ENCODE measurements around the gene DVL1. TPM values are rescaled to one million over a fixed set of nuclear protein-coding genes. Genes with fewer than 3 reads are reported as not detected.
A peak's percentile ranks its signal among the peaks of the same experiment; 100 is the strongest.

DVL1 gene
- total RNA-seq, 1 experiment from 2014 or later: 91.4 TPM

- TF ChIP-seq ZNF138 (CRISPR knock-in tag; conservative IDR thresholded peaks at IDR 0.05): no peak
- no peak for TF ChIP-seq MXD4 (CRISPR knock-in tag; IDR thresholded peaks at IDR 0.05; ENCODE audit: borderline replicate concordance)
- no peak for TF ChIP-seq ZBTB43 (CRISPR knock-in tag; IDR thresholded peaks at IDR 0.05)
- TF ChIP-seq KAT7 (CRISPR knock-in tag; IDR thresholded peaks at IDR 0.05; ENCODE audit: borderline replicate concordance): no peak
- TF ChIP-seq TCF7 (CRISPR knock-in tag; IDR thresholded peaks at IDR 0.05; ENCODE audit: low read depth): no peak
- TF ChIP-seq HMGA2 (CRISPR knock-in tag; IDR thresholded peaks at IDR 0.05): no peak
- no peak for TF ChIP-seq SMAD4 (CRISPR knock-in tag; IDR thresholded peaks at IDR 0.05)
- TF ChIP-seq MYBL2 (CRISPR knock-in tag; IDR thresholded peaks at IDR 0.05): no peak
- no peak for TF ChIP-seq ZMAT4 (CRISPR knock-in tag; IDR thresholded peaks at IDR 0.05)
- TF ChIP-seq CREB1 (CRISPR knock-in tag; IDR thresholded peaks at IDR 0.05): no peak
- no peak for TF ChIP-seq ATF2 (CRISPR knock-in tag; IDR thresholded peaks at IDR 0.05; ENCODE audit: borderline replicate concordance, low read depth)
- TF ChIP-seq ZNF416 (CRISPR knock-in tag; IDR thresholded peaks at IDR 0.05): 0 out of 2 replicates have a peak, but pooled peaks have one; percentile 67
Measured at GRCh38 chr1:1349256-1350012, at the start of gene DVL1 (continued).

GRCh38 chr1:1398677-1399186 lies 49.5 kb upstream of the DVL1 start:
- no peaks in the 10 kb centered on the region for H3K27me3 Mint-ChIP-seq (ENCODE audit: low read depth)
- H3K4me1 Mint-ChIP-seq: peaks cover 31% of the 10 kb centered on the region
- 0 out of 2 replicates have a peak overlapping the region, but pooled peaks have one; percentile 93 for H3K27ac Mint-ChIP-seq
- H3K36me3 Mint-ChIP-seq: peaks cover 62% of the 10 kb centered on the region
- ChIA-PET POLR2A (interaction anchor here (0.7 to 2.3 kb wide), 10 partner anchors 9 to 527 kb away, joined by 3 to 12 read pairs (median 4); partner anchors contain the start of gene AURKAIP1), CTCF (interaction anchor here (0.5 to 2.5 kb wide), 17 partner anchors 9 to 396 kb away, joined by 3 to 14 read pairs (median 4); partner anchors contain the start of genes AURKAIP1 and MRPL20)
- ATAC-seq: no peak
- no peak for DNase-seq (ENCODE audit: low spot score)
- no peaks in the 10 kb centered on the region for H3K9me3 Mint-ChIP-seq
- TF ChIP-seq E2F4 (CRISPR knock-in tag; IDR thresholded peaks at IDR 0.05; ENCODE audit: borderline replicate concordance, low read depth): no peak
- no peak for TF ChIP-seq ERG (CRISPR knock-in tag; IDR thresholded peaks at IDR 0.05)
- no peak for TF ChIP-seq ZNF396 (CRISPR knock-in tag; IDR thresholded peaks at IDR 0.05; ENCODE audit: borderline replicate concordance)
- TF ChIP-seq PRDM15 (CRISPR knock-in tag; IDR thresholded peaks at IDR 0.05): no peak
- peak overlapping the region; percentile 85 for H3K4me3 Mint-ChIP-seq

All from WTC11 (cell line).